WI38 (cell line): Measurements from ENCODE around the gene SOCS6.

Experiments used
- H3K4me3 ChIP-seq: 2 replicates; pipeline ENCODE4 v1.5.1; 2011; ENCODE audit warnings: low read depth, mild to moderate bottlenecking, control low read depth, low read length
- CTCF ChIP-seq: IDR thresholded peaks from 2 replicates; pipeline ENCODE4 v1.5.1; 2012; ENCODE audit warnings: low read depth, mild to moderate bottlenecking, control low read depth, low read length

Gene SOCS6

GRCh38 chr18:70290482-70291294, 1.8 kb downstream of the SOCS6 start:
- TF ChIP-seq CTCF: no peak
- H3K4me3 ChIP-seq: peak overlapping the region; percentile 74

- H3K4me3 ChIP-seq: no peak overlapping the region
- no peak for TF ChIP-seq CTCF
Observed at GRCh38 chr18:70291295-70291574, 2.4 kb downstream of the SOCS6 start.

- no peak for TF ChIP-seq CTCF
- no peak overlapping the region for H3K4me3 ChIP-seq
Observed at GRCh38 chr18:70292628-70293027, 3.8 kb downstream of the SOCS6 start.

- H3K4me3 ChIP-seq: no peak overlapping the region
- TF ChIP-seq CTCF: no peak
Observed at GRCh38 chr18:70293166-70293565, 4.3 kb downstream of the SOCS6 start.

- H3K4me3 ChIP-seq: no peak overlapping the region
- TF ChIP-seq CTCF: no peak
Observed at GRCh38 chr18:70294471-70295191, 5.8 kb downstream of the SOCS6 start.

DNA sequence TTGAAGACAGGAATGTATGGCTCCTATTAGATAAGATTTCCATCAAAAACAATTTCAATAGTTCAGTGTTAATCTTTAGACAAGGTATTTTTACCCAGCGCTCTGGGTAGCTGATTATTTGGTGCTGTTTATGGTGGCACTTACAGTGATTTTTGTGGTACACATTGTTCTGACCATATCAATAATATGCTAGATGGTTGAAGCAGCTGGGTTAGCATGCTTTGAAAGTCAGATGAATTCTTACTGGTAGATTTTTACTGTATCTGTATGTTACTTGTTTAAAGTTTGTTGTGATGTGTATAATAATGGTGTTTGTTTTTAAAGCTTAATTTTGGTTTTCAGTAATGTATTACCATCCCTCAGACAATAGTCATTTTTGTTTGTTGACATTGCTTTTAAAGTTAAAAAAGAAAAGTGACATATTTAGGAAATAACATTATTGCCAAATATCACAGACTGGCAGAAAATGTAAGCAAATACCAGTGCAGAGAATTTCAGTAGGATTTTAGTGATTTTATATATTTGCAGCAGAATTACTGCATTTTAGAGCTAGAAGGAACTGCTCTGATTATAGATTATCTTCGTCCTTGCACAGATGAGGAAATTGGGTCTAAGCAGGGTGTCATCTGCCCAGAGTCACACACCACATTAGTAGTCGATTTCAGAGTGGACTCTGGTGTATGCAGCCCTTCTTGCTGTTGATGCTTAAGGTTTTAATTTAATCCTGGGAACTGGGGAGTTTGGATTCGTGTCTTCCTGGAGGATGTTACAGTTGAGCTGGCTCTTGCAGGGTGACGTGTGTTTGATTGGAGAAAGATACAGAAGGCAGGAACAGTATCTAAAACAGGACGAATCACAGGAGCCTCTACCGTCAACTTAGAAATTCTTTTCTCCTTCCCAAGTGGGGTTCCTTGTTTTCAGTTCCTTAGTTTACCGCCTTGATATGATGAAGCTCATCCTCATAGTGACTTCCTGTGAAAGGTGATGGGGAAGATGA, 6.6 kb downstream of the SOCS6 start:
- no peak for TF ChIP-seq CTCF

More for the DNA sequence above, 6.6 kb downstream of the SOCS6 start:
- H3K4me3 ChIP-seq: no peak overlapping the region
